ENCODE measurements around the gene KDM2B.

KDM2B gene

DNA sequence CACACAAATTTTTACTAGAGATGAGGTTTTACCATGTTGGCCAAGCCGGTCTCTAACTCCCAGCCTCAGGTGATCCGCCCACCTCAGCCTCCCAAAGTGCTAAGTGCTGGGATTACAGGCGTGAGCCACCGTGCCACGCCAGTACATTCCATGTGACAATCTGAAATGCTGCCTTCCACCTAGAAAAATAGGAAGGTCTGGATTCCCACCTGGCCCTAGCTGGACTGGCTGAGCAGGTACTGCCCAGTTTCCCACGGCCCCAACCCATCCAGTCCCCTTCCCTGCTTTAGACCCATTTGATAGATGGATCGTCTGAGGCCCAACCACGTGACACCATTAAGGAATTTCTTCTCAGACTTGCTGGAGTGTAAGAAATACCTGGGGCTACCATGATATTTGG, 55.4 kb downstream of the KDM2B start:
- no peak for DNase-seq

DNA sequence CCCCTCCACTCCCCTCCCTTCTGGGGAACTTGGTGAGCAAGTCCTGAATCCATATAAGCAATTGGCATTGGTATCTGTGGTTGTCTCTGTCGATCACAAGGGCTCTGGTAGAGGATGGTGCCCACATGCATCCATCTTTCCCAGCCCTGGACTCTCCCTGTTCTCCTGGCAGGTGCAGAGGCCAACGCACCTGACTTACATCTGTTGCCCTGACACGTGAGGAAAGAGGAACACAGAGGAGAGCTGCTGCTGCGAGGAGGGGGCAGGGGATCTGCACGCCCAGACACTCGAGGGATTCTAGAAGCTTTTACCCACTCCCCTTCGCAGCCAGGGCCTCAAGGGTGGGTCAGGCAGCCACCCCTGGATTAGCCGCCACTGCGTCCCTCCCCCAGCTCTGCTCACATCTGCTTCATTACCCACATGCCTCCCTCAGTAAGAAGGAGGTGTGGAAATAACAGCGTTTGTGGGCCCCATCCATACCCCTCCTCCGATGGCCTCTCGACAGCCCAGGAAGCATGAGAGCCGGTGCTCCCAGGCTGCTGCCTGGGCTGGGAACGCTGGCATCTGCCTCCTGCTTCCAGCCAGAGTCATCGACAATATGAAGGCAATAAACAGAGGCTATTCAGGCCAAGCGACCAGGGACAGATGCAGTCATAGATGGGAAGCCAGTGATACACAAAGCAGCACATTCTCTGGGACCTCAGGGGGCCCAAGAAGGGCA, 56.5 kb downstream of the KDM2B start:
- no peak for DNase-seq

GRCh38 chr12:121523741-121524140, 57.1 kb downstream of the KDM2B start:
- DNase-seq: no peak

GRCh38 chr12:121522971-121523370, 57.9 kb downstream of the KDM2B start:
- DNase-seq: no peak

- DNase-seq: no peak
Observed at GRCh38 chr12:121520586-121521086, 60.2 kb downstream of the KDM2B start.

GRCh38 chr12:121520119-121520518, 60.7 kb downstream of the KDM2B start:
- DNase-seq: no peak

DNA sequence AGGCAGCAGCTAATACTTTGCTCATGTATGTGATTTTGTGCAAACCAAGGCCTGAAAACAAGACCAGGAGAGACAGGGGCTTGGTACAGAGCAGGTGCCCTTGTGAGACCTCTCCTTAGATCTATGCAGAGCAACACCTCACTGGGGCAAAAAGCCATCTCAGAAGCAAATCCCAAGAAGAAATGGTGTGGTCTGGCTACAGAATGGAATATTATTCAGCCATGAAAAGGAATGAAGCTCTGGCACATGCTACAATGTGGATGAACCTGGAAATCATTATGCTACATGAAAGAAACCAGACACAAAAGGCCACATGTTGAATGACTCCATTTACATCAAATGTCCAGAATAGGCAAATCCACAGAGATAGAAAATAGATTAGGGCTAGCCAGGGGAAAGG, 61.6 kb downstream of the KDM2B start:
- no peak for DNase-seq

GRCh38 chr12:121518656-121519055, 62.2 kb downstream of the KDM2B start:
- no peak for DNase-seq

- no peak for DNase-seq
Observed at GRCh38 chr12:121516437-121517011, 64.3 kb downstream of the KDM2B start.

DNA sequence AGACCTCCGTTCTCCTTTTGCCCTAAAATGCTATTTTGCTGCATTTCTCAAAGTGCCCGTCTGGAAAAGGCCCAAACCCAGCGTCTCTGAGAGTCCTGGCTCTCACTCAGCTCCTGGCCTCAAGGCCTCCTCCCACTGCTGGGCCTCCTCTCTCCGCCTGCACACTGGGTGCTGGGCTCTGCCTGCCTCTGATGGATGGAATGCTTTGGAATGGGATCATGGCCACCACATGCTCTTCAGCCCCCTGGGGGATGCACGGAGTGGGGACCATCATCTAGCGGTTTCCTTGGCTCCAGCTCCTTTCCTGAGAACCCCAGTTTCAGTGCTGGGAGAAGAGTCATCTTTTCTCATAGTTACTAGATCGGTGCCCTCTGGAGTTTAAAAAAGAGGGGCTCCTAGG, 65.2 kb downstream of the KDM2B start:
- no peak for DNase-seq

DNA sequence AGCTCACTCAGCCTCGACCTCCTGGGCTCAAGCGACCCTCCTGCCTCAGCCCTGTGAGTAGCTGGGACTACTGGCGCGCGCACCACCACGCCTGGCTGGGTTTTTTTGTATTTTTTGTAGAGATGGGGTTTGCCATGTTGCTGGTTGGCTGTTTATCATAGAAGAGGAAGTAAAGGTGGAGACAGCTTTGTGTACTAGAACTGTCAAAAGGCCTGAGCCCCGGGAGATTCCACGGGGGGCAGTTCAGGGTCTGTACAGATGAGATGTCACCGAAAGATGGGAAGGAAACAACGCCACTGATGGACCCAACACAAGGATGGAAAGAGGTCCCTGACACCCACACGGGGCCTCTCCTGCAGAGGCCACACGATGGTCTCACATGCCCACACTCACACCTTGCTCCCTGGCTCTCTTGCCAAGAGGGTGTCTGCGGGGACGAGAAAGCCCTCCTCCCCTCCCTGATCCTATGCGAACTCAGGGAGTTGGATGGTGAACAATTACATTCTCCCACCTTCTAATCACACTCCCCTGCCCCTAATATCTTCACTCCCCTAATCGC, 66.6 kb downstream of the KDM2B start:
- DNase-seq: no peak

- peak; percentile 46 for DNase-seq
Observed at GRCh38 chr12:121513464-121514183, 67.2 kb downstream of the KDM2B start.

DNA sequence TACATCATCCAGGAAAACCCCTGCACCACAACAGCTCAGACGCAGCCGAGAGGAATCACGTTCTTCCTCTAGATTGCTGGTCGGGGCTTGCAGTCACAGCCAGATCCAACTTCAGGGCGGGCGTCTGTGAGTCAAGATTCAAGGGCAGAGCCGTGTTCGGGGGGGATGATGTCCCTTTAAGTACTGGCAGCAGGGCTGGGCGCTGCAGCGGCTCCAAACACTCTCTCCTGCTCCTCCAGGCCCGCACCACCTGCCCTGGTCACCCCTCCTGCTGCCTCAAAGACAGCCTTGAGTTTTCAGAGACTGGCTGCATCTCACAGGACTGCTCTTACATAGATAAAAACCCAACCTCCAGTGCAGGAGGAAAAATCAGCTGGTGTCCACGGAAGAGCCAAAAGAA, 68.3 kb downstream of the KDM2B start:
- DNase-seq: no peak

- no peak for DNase-seq
Observed at GRCh38 chr12:121511916-121512315, 68.9 kb downstream of the KDM2B start.

- no peak for DNase-seq
Observed at GRCh38 chr12:121509339-121509738, 71.5 kb downstream of the KDM2B start.

DNA sequence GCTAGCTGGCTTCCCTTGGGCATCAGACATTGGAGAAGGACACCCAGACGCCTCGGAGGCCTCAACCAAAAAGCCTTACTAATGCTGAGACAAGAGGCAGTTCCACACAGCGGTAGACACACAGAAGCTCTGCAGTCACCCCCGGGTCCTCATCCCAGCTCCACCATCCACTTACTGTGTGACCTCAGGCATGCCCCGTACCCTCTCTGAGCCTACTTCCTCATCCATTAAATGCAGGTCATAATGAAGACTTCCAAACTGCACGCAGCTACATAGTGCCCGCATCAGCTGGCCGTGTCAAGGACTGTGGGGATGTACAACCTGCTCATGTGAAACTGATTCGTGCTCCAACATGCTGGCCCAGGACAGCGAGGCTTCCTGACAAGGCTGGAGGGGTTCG, 72.3 kb downstream of the KDM2B start:
- no peak for DNase-seq

DNA sequence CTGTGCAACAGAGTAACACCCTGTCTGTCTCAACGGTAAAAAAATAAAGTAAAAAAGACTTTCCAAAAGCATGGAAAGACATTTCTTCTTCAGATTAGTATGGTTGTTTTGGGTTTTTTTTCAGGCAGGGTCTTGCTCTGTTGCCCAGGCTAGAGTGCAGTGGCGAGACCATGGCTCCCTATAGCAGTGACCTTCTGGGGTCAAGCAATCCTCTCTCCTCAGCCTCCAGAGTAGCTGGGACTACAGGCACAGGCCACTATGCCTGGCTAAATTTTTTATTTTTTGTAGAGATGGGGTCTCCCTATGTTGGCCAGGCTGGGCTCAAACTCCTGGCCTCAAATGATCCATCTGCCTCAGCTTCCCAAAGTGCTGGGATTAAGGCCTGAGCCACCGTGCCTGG, 72.8 kb downstream of the KDM2B start:
- no peak for DNase-seq

- no peak for DNase-seq
Observed at GRCh38 chr12:121507245-121507644, 73.6 kb downstream of the KDM2B start.

DNA sequence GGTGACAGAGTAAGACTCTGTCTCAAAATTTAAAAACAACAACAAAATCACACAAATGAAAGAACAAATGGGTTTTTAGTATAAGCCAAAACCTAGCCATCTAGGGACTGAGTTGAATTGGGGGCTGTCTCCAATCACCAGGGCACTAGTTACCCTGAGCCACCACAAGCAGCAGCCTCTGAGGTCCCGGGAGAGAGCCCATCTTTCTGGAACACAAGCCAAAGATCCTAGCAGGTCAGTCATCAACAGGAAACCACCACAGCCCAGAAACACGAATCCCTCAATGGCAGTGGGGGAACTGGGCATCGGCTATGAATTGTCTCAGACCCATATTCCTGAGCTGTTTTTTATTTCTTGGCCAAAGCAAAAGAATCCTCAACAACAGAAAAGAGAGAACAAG, 75.3 kb downstream of the KDM2B start:
- no peak for DNase-seq

GRCh38 chr12:121504505-121504904, 76.3 kb downstream of the KDM2B start:
- DNase-seq: no peak

DNA sequence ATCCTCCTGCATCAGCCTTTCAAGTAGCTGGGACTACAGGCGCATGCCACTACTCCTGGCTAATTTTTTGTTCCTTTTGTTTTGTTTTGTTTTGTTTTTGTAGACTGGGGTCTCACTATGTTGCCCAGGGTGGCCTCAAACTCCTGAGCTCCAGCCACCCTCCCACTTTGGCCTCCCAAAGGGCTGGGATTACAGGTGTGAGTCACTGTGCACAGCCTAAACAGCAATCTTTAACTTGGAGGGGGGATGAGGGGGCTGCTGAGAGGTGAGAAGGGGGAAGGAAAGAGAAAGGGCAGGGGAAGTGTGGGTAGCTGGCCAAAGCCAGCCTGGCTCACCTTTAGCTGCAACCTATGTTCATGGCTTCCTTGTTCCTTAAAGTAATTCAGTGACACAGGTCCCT, 77.4 kb downstream of the KDM2B start:
- no peak for DNase-seq

GRCh38 chr12:121501946-121502345, 78.9 kb downstream of the KDM2B start:
- DNase-seq: no peak

- DNase-seq: peak; percentile 77
Observed at GRCh38 chr12:121499929-121500793, 80.7 kb downstream of the KDM2B start.

All from stimulated activated CD4-positive, alpha-beta T cell treated with anti-CD3 and anti-CD28 coated beads, Interleukin-15, amount 100 ng/mL, for 24 hours (primary cell).